A549 (cell line): ENCODE results near the gene AGPAT2. TPM values are rescaled to one million over a fixed set of nuclear protein-coding genes. Genes with fewer than 3 reads are reported as not detected.

ENCODE experiments used
- ATAC-seq, 2 experiments: fragments of 200-7000 bp in 1 of 2; fragments of >200 bp in 1 of 2; cut with Nextera tagmentation in 1 of 2; cut with Tn5 transposase in 1 of 2; 3 replicates each; pipeline versions ENCODE4 v1.8.0 to v1.9.1; 2018 to 2020; ENCODE audit warnings: mild to moderate bottlenecking in 1 of 2, moderate library complexity in 1 of 2
- CTCF ChIA-PET: fragments of 300-600 bp; sonication (Branson Sonifier 250); formaldehyde crosslinking; extraction: SDS; loops from one replicate; lab custom pipeline; 2021; ENCODE audit warnings: antibody characterized with exemption, inconsistent platforms; lab: Yijun Ruan, JAX
- POLR2A ChIA-PET: fragments of 350-600 bp; formaldehyde crosslinking; extraction: SDS; loops from one replicate; lab custom pipeline; 2021; ENCODE audit warnings: antibody characterized with exemption, inconsistent platforms; lab: Yijun Ruan, JAX
- DNase-seq, 2 experiments: peaks; one replicate each; pipeline versions ENCODE4 v3.0.0 to v3.0.0-alpha.2; 2011 to 2016; ENCODE audit warnings: low read depth in 1 of 2, low spot score in 1 of 2
- FAIRE-seq: peaks from 2 replicates; lab custom pipeline; 2011; peaks lifted over from hg19 to GRCh38; lab: Jason Lieb, UNC
- H3K27ac ChIP-seq, 2 experiments: fragments of >200 bp; sonication (Bioruptor Twin); formaldehyde crosslinking; 3 replicates each; pipeline ENCODE4 v1.5.1; 2016 to 2017
- H3K4me1 ChIP-seq: fragments of >200 bp; sonication (Bioruptor Twin); formaldehyde crosslinking; 3 replicates; pipeline ENCODE4 v1.6.1; 2016
- H3K4me2 ChIP-seq: fragments of >200 bp; sonication (Bioruptor Twin); formaldehyde crosslinking; 3 replicates; pipeline ENCODE4 v1.6.1; 2016
- H3K4me3 ChIP-seq: fragments of >200 bp; sonication (Bioruptor Twin); formaldehyde crosslinking; 3 replicates; pipeline ENCODE4 v1.5.1; 2016
- H3K9me3 ChIP-seq: fragments of >200 bp; sonication (Bioruptor Twin); formaldehyde crosslinking; 3 replicates; pipeline ENCODE4 v1.6.1; 2016
- CEBPB ChIP-seq, 2 experiments: fragments of >200 bp in 1 of 2; sonication (Bioruptor Twin) in 1 of 2; formaldehyde crosslinking in 1 of 2; IDR thresholded peaks; 2 replicates each; pipeline ENCODE4 v1.6.1; 2012 to 2016
- FOSB ChIP-seq: fragments of 250-450 bp; sonication (Bioruptor Pico); IDR thresholded peaks from 2 replicates; pipeline ENCODE4 v1.5.0; 2020; ENCODE audit warnings: mild to moderate bottlenecking, moderate library complexity
- HDAC2 ChIP-seq: fragments of 200-600 bp; sonication (generic); IDR thresholded peaks from 2 replicates; pipeline ENCODE4 v1.6.1; 2016
- HES2 ChIP-seq: fragments of >200 bp; sonication (Bioruptor Twin); formaldehyde crosslinking; IDR thresholded peaks from 2 replicates; pipeline ENCODE4 v1.6.1; 2016
- HMGXB4 ChIP-seq: fragments of 250-450 bp; sonication (Bioruptor Pico); IDR thresholded peaks from 2 replicates; pipeline ENCODE4 v1.5.0; 2021; ENCODE audit warnings: mild to moderate bottlenecking, moderate library complexity, borderline replicate concordance
- HOXA7 ChIP-seq: fragments of 250-450 bp; sonication (Bioruptor Pico); IDR thresholded peaks from 2 replicates; pipeline ENCODE4 v1.5.0; 2020; ENCODE audit warnings: mild to moderate bottlenecking, moderate library complexity
- HOXB13 ChIP-seq: fragments of 250-450 bp; sonication (Bioruptor Pico); IDR thresholded peaks from 2 replicates; pipeline ENCODE4 v1.5.0; 2020; ENCODE audit warnings: low read depth, mild to moderate bottlenecking, moderate library complexity
- HOXB5 ChIP-seq: fragments of 250-450 bp; sonication (Bioruptor Pico); IDR thresholded peaks from 2 replicates; pipeline ENCODE4 v1.5.0; 2020; ENCODE audit warnings: mild to moderate bottlenecking, moderate library complexity
- KDM1A ChIP-seq: fragments of 200-600 bp; sonication (generic); IDR thresholded peaks from 2 replicates; pipeline ENCODE4 v1.6.1; 2016; ENCODE audit warnings: low read depth, mild to moderate bottlenecking
- MAFK ChIP-seq: fragments of 450-650 bp; IDR thresholded peaks from 2 replicates; pipeline ENCODE4 v1.6.1; 2014; ENCODE audit not compliant: partially characterized antibody
- NR3C1 ChIP-seq: fragments of >200 bp; sonication (Bioruptor Twin); formaldehyde crosslinking; IDR thresholded peaks from 3 replicates; pipeline ENCODE4 v1.6.1; 2017
- RARB ChIP-seq: fragments of 250-450 bp; sonication (Bioruptor Pico); IDR thresholded peaks from 2 replicates; pipeline ENCODE4 v1.8.0; 2021; ENCODE audit warnings: mild to moderate bottlenecking, moderate library complexity
- RFX5 ChIP-seq: fragments of 450-650 bp; IDR thresholded peaks from 2 replicates; pipeline ENCODE4 v1.7.1; 2014; ENCODE audit warnings: antibody characterized with exemption, mild to moderate bottlenecking, moderate library complexity
- SREBF2 ChIP-seq: fragments of 450-650 bp; IDR thresholded peaks from 2 replicates; pipeline ENCODE4 v1.6.1; 2014; ENCODE audit warnings: mild to moderate bottlenecking, moderate library complexity
- TFCP2L1 ChIP-seq: fragments of 250-450 bp; sonication (Bioruptor Pico); IDR thresholded peaks from 2 replicates; pipeline ENCODE4 v1.5.0; 2021; ENCODE audit warnings: mild to moderate bottlenecking
- ZC3H11A ChIP-seq: fragments of 450-650 bp; IDR thresholded peaks from 2 replicates; pipeline ENCODE4 v1.6.1; 2014; ENCODE audit warnings: antibody characterized with exemption, mild to moderate bottlenecking
- ZNF302 ChIP-seq: fragments of 250-450 bp; sonication (Bioruptor Pico); IDR thresholded peaks from 2 replicates; pipeline ENCODE4 v1.9.0; 2021; ENCODE audit warnings: inconsistent platforms, mild to moderate bottlenecking, moderate library complexity
- WGBS: methylation state at CpG from one replicate; pipeline ENCODE4 v1.1.6; 2017; ENCODE audit errors: missing lambda C conversion rate; 5-methylcytosine and 5-hydroxymethylcytosine counted together
- polyA plus RNA-seq, 4 experiments: library from polyadenylated mRNA; depleted of rRNA in 3 of 4; stranded (reverse); fragments of >200 nt; fragmentation: RNase III in 1 of 4; extraction: RNeasy Plus Mini Kit Qiagen cat#74134 plus additional on column Dnase treatment in 1 of 4; gene quantifications; 2 replicates in 3 of 4; 3 replicates in 1 of 4; pipeline ENCODE4 v1.2.3, GENCODE V29; 2011 to 2017
- TF ChIP-seq, protein P1 (sequence below): fragments of 150-350 bp; IDR thresholded peaks from 2 replicates; pipeline ENCODE4 v1.6.1; 2014; ENCODE audit warnings: low read depth, mild to moderate bottlenecking, low read length
- TF ChIP-seq, protein P2 (sequence below): fragments of >200 bp; sonication (Bioruptor Twin); formaldehyde crosslinking; IDR thresholded peaks from 3 replicates; pipeline ENCODE4 v1.5.1; 2016

AGPAT2 gene
- polyA plus RNA-seq, 2 of the 4 experiments (the other 2 are of a cell fraction) = 32.3 to 49.5 TPM

- TF ChIP-seq FOSB (no peak), ZNF302 (CRISPR knock-in tag) (no peak)
Observed at GRCh38 chr9:136676297-136676794, 10.9 kb downstream of the AGPAT2 start (continued).

DNA sequence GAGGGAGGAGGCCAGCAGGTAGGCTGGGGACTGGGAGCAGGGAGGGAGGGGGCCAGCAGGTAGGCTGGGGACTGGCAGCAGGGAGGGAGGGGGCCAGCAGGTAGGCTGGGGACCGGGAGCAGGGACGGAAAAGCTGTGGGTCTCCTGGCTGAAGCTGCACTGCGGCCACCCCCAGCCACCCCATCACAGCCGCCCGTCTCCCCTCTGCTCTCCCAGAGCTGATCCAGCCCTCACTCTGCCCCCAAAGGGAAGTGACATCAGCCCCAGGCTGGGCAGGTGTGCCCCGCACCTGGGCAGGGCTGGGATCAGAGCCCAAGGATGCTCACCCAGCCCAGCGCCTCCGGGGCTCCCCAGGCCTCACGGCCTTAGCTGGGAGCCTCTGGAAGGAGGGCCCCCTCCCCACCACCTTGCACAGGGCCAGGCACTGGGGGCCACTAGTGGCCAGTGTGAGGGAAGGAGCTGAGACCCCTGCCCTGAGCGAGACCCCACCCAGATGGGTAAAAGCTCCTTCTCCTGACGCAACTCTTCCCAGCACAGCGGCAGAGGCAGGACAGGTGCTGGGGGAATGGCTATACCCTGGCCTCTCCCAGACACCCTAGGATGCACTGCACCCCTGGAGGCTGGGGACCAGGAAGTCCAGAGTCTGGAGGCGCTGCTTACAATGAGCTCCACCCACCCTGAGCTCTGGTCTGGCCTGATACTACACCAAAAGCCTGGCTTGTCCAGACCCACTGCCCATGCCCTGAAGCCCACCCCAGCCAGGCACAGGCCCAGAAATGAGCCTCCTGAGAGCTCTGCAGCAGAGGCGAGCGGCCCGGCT, 11.6 kb downstream of the AGPAT2 start:
- DNase-seq (no peak), ATAC-seq (peak in 1 of 2 experiments; percentile 9; a peak in 1 of 6 replicates), FAIRE-seq (no peak)
- H3K27ac ChIP-seq = peak overlapping the region in 1 of 2 experiments; percentile 51; a peak in 3 of 6 replicates
- CTCF ChIA-PET = interaction anchor here (0.9 to 7.9 kb wide), 5 partner anchors 10 to 187 kb away, joined by 3 to 186 read pairs (median 6); partner anchors contain the start of gene AGPAT2
- POLR2A ChIA-PET = no interaction called here
- peaks cover 37% of the 10 kb centered on the region for H3K4me1 ChIP-seq
- TF ChIP-seq CEBPB (IDR thresholded peaks at IDR 0.05) (no peak), HDAC2 (no peak), HES2 (no peak), TFCP2L1 (CRISPR knock-in tag) (no peak), RFX5 (no peak), ZC3H11A (no peak), HOXB13 (CRISPR knock-in tag) (no peak), HOXA7 (no peak), FOSB (no peak), SREBF2 (no peak), HMGXB4 (CRISPR knock-in tag) (no peak), MAFK (no peak), KDM1A (no peak), HOXB5 (no peak), RARB (CRISPR knock-in tag) (no peak), NR3C1 (no peak)
- TF ChIP-seq, protein P1, sequence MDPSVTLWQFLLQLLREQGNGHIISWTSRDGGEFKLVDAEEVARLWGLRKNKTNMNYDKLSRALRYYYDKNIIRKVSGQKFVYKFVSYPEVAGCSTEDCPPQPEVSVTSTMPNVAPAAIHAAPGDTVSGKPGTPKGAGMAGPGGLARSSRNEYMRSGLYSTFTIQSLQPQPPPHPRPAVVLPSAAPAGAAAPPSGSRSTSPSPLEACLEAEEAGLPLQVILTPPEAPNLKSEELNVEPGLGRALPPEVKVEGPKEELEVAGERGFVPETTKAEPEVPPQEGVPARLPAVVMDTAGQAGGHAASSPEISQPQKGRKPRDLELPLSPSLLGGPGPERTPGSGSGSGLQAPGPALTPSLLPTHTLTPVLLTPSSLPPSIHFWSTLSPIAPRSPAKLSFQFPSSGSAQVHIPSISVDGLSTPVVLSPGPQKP = no peak
- TF ChIP-seq, protein P2, sequence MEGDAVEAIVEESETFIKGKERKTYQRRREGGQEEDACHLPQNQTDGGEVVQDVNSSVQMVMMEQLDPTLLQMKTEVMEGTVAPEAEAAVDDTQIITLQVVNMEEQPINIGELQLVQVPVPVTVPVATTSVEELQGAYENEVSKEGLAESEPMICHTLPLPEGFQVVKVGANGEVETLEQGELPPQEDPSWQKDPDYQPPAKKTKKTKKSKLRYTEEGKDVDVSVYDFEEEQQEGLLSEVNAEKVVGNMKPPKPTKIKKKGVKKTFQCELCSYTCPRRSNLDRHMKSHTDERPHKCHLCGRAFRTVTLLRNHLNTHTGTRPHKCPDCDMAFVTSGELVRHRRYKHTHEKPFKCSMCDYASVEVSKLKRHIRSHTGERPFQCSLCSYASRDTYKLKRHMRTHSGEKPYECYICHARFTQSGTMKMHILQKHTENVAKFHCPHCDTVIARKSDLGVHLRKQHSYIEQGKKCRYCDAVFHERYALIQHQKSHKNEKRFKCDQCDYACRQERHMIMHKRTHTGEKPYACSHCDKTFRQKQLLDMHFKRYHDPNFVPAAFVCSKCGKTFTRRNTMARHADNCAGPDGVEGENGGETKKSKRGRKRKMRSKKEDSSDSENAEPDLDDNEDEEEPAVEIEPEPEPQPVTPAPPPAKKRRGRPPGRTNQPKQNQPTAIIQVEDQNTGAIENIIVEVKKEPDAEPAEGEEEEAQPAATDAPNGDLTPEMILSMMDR = no peak
- WGBS = 92% methylated on average over 12 of the region's 16 CpGs
- no peaks in the 10 kb centered on the region for H3K9me3 ChIP-seq
- H3K4me2 ChIP-seq = peak overlapping the region; percentile 24; the same call in 2 of the 3 replicates
- H3K4me3 ChIP-seq = no peak overlapping the region
